Measurements from ENCODE around the gene PLEKHN1.

GRCh38 chr1:1020000-1020404 lies 53.7 kb downstream of the PLEKHN1 start, which contains the start of gene AGRN:
- no peak for TF ChIP-seq CTCF (conservative IDR thresholded peaks at IDR 0.05; ENCODE audit: low read depth, low read length)
- TF ChIP-seq EZH2 (IDR thresholded peaks at IDR 0.05; ENCODE audit: borderline replicate concordance, low read depth, low read length, poor library complexity, severe bottlenecking), result no peak

Measured in A673 (cell line).